ENCODE results near the gene GPR180.

The GPR180 gene

DNA sequence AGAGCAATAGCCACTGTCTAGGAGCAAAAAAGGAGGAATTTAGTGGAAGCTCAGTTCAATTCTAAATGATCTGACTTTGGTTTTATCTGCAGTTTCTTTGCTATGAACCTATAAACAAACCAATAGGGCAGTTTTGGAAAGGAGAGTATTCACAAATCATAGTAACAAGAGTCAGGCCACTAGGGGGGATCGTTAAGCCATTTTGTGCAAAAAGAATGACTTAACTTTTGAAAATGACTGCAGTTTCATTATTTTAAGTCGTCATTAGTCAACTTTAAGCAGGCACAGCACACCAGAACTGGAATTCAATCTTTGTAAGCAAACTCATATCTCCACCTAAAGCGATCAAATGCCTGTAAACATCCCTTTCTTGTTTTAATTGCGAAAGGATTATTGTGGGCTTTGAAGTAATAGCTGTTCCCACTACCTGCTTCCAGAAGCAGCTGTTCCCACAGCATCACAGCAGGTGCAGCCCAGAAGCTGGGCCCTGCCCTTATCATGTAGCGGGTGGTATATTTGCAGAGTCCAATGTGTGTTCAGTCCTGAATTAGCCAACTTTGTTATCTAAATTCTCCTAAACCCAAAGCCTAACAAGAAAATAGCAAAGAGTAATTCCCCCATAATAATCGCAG lies 59.2 kb downstream of the GPR180 start:
- Histone ChIP-seq H3K4me3 (ENCODE audit: low read length) (no peak overlapping the region), H4K20me1 (ENCODE audit: insufficient read depth, low read length) (no peaks in the 10 kb centered on the region), H3K9ac (ENCODE audit: low read length) (no peak overlapping the region), H3K9me3 (ENCODE audit: insufficient read depth, low read length) (no peaks in the 10 kb centered on the region), H3K4me2 (ENCODE audit: low read length) (peak overlapping the region; percentile 48), H3K4me1 (ENCODE audit: low read length) (peaks cover 22% of the 10 kb centered on the region), H3K79me2 (ENCODE audit: low read length) (no peaks in the 10 kb centered on the region), H3K27me3 (ENCODE audit: low read depth, low read length) (peaks cover 27% of the 10 kb centered on the region), H3K36me3 (replicated peaks; ENCODE audit: low read depth, low read length) (no peaks in the 10 kb centered on the region), H2AFZ (ENCODE audit: low read depth, low read length) (peak overlapping the region; percentile 75; the same call in 1 of the 2 replicates), H3K27ac (ENCODE audit: low read length) (no peak overlapping the region)
- TF ChIP-seq CTCF (IDR thresholded peaks at IDR 0.05; ENCODE audit: low read depth, low read length) (peak; percentile 68), EZH2phosphoT487 (IDR thresholded peaks at IDR 0.05; ENCODE audit: low read depth) (no peak)

DNA sequence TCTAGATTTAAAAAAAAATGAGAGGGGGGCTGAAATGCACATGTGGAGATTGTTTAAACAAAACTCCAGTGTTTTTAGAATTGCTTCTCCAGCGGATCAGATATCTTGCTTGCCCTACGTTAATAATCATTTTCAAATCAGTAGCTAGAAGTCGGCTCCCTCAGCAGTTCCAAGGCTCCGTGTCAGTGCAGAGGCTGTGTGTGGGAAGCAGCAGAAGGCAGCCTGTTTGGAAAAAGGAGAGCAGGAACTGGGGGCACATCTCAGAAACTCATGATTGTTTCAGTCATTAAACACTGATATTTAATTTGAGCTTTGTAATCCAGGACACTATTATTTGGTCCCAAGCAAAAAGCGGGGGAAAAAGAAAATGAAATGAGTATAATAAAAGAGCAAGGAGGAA lies 59.7 kb downstream of the GPR180 start:
- Histone ChIP-seq H3K27ac (ENCODE audit: low read length) (no peak overlapping the region), H3K4me3 (ENCODE audit: low read length) (no peak overlapping the region), H3K4me2 (ENCODE audit: low read length) (no peak overlapping the region), H3K9me3 (ENCODE audit: insufficient read depth, low read length) (no peaks in the 10 kb centered on the region), H3K27me3 (ENCODE audit: low read depth, low read length) (peaks cover 27% of the 10 kb centered on the region), H2AFZ (ENCODE audit: low read depth, low read length) (no peak overlapping the region), H4K20me1 (ENCODE audit: insufficient read depth, low read length) (no peaks in the 10 kb centered on the region), H3K36me3 (replicated peaks; ENCODE audit: low read depth, low read length) (no peaks in the 10 kb centered on the region), H3K4me1 (ENCODE audit: low read length) (peaks cover 16% of the 10 kb centered on the region), H3K9ac (ENCODE audit: low read length) (no peak overlapping the region), H3K79me2 (ENCODE audit: low read length) (no peaks in the 10 kb centered on the region)
- TF ChIP-seq EZH2phosphoT487 (IDR thresholded peaks at IDR 0.05; ENCODE audit: low read depth) (no peak), CTCF (IDR thresholded peaks at IDR 0.05; ENCODE audit: low read depth, low read length) (no peak)

- H3K9me3 ChIP-seq (ENCODE audit: insufficient read depth, low read length), result no peaks in the 10 kb centered on the region
- no peak overlapping the region for H3K4me3 ChIP-seq (ENCODE audit: low read length)
- no peaks in the 10 kb centered on the region for H3K36me3 ChIP-seq (replicated peaks; ENCODE audit: low read depth, low read length)
- no peak overlapping the region for H3K9ac ChIP-seq (ENCODE audit: low read length)
- no peak overlapping the region for H2AFZ ChIP-seq (ENCODE audit: low read depth, low read length)
- peaks cover 27% of the 10 kb centered on the region for H3K27me3 ChIP-seq (ENCODE audit: low read depth, low read length)
- no peaks in the 10 kb centered on the region for H4K20me1 ChIP-seq (ENCODE audit: insufficient read depth, low read length)
- no peaks in the 10 kb centered on the region for H3K79me2 ChIP-seq (ENCODE audit: low read length)
- H3K4me1 ChIP-seq (ENCODE audit: low read length), result peaks cover 6% of the 10 kb centered on the region
- H3K4me2 ChIP-seq (ENCODE audit: low read length), result no peak overlapping the region
- H3K27ac ChIP-seq (ENCODE audit: low read length), result no peak overlapping the region
- TF ChIP-seq CTCF (IDR thresholded peaks at IDR 0.05; ENCODE audit: low read depth, low read length) (no peak), EZH2phosphoT487 (IDR thresholded peaks at IDR 0.05; ENCODE audit: low read depth) (no peak)
Observed at GRCh38 chr13:94662274-94662945, 60.8 kb downstream of the GPR180 start.

DNA sequence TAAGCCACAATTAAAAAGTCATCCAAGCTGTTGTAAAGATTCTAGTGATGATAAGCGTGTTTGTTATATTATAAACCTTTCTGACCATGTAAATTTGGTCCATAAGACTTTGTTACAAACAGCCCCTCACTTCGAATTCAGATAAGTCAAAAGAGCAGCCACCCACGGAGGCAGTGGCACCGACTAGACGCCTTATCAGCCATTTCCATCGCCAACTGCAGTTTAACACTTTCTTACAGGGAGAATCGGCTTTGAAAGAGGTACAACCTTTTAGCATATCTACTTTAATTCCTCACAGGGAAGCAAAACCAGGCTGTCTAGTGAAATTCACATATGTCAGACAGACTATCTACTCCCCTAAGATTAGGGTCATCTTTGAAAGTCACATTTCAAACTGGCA lies 63.2 kb downstream of the GPR180 start:
- TF ChIP-seq CTCF (IDR thresholded peaks at IDR 0.05; ENCODE audit: low read depth, low read length), result no peak
- no peak for TF ChIP-seq EZH2phosphoT487 (IDR thresholded peaks at IDR 0.05; ENCODE audit: low read depth)
- Histone ChIP-seq H4K20me1 (ENCODE audit: insufficient read depth, low read length) (no peaks in the 10 kb centered on the region), H3K4me1 (ENCODE audit: low read length) (0 out of 2 replicates have a peak, but pooled peaks cover 5% of the 10 kb centered on the region), H3K4me3 (ENCODE audit: low read length) (no peak overlapping the region), H3K27ac (ENCODE audit: low read length) (no peak overlapping the region), H3K4me2 (ENCODE audit: low read length) (no peak overlapping the region), H3K9ac (ENCODE audit: low read length) (no peak overlapping the region), H3K79me2 (ENCODE audit: low read length) (no peaks in the 10 kb centered on the region), H2AFZ (ENCODE audit: low read depth, low read length) (no peak overlapping the region), H3K9me3 (ENCODE audit: insufficient read depth, low read length) (0 out of 2 replicates have a peak, but pooled peaks cover 4% of the 10 kb centered on the region), H3K27me3 (ENCODE audit: low read depth, low read length) (peaks cover 27% of the 10 kb centered on the region), H3K36me3 (replicated peaks; ENCODE audit: low read depth, low read length) (no peaks in the 10 kb centered on the region)

All from OCI-LY3 (cell line).